HG03175 (cell line): ENCODE data around the gene PALM.

Experiments
- ATAC-seq: cut with Tn5 transposase; IDR thresholded peaks from one replicate; pipeline ENCODE4 v1.9.1; 2021; ENCODE audit warnings: mild to moderate bottlenecking, moderate library complexity; ENCODE audit not compliant: unreplicated experiment

The PALM gene

GRCh38 chr19:750640-751423 is 42.1 kb downstream of the PALM start, which contains the start of gene MISP:
Gene MISP, plus strand, starts transcription at chr19:751112. Its CDS starts 5,835 bp downstream, at chr19:756947.
- ATAC-seq = no peak

DNA sequence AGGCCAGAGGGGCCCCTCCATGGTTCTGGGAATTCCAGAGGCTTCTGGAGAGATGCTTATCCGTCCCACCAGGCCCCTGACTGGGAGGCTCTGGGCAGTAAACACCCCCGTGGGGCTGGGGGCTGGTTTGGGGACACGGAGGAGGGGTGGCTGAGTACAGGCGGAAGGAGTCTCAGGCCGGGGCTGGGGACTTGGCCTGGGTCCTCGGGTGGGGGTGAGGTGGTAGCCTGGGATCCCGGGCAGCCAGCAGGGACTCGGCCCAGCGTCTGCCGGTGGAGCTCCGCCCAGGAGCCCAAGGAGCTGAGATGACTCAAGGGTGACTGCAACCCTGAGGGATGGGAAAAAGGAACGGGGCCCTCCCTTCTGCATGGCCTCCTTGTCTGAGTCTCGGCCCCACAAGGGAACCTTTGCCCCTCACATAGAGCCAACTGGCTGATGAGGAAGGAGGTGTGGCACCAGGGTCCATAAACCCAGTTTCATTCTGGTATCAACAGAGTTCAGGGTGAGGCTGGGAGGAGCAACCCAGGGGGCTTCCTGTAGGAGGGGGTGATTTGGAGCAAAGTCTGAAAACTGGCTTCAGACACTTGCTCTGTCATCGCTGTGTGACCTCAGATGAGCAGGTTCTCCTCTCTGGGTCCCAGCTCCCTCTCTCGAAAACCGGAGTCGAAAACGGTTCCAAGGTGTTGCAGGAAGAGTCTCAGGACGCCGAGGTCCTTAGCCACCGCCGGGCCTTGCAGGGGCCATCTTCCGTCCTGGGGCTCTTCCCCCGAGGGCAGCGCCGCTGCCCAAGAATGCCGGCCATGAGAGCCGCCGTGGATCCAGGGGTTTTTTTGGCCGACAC is 43.0 kb downstream of the PALM start:
- ATAC-seq = no peak

DNA sequence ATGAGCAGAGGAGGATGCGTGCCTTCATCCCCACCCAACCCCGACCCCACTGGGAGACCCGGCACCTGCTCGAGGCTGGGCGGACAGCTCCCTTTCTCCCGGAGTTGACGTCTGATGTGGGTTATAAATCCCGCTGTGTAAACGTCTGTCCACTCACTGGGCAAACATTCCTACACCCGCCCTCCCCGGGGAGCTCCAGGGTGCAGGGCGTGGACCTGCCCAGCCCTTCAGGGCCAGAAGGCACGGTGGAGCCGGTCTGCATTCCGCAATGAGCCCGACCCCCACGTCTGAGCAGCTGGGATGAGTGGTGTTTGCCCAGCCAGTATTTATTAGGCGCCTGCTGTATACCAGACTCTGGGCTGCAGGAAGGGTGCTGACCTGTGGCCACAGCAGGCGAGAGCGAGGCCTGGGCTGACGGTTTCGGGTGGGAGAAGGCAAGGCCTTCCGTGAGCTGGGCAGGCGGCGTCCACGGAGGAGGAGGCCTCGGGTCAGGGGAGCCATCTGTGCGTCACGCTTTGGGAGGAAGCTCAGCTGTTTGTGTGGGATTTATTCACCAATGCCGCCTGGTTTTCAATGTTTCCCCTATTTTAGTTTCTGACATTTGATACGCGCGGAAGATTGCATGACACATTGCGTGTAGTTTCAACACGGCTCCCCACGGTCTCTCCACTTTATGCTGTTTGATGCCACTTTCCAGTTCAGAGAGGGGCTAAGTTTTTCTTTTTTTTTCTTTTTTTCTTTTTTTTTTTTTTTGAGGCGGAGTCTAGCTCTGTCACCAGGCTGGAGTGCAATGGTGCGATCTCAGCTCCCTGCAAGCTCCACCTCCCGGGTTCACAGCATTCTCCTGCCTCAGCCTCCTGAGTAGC is 44.1 kb downstream of the PALM start:
- no peak for ATAC-seq

DNA sequence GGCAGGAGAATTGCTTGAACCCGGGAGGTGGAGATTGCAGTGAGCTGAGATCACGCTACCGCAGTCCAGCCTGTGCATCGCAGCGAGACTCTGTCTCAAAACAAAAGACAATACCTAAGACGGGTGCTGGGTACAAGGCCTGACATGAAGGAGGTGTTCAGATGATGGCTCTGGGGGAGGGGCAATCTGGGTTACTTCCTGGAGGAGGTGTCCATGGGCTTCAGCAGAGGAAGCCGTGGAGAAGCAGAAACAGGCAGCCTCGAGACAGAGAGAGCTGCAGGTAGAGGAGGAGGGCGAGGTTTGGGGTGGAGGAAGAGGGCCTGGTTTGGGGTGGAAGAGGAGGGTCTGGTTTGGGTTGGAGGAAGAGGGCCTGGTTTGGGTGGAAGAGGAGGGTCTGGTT is 45.8 kb downstream of the PALM start:
- ATAC-seq = no peak

- ATAC-seq = no peak
Observed at GRCh38 chr19:755063-755462, 46.3 kb downstream of the PALM start.

DNA sequence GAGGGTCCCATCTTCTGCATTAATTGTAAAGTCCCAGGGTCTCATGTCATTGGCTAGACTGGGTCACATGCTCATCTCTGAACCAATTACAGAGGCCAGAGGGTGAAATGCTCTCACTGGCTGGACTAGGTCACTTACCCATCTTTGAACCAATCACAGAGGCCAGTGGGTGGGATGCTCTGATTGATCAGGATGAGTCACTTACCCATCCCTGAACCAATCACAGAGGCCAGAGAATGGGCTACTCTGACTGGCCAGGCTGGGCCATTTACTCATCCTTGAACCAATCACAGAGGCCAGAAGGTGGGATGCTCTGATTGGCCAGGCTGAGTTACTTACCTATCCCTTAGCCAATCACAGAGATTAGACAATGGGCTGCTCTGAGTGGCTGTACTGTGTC is 47.5 kb downstream of the PALM start:
- no peak for ATAC-seq

DNA sequence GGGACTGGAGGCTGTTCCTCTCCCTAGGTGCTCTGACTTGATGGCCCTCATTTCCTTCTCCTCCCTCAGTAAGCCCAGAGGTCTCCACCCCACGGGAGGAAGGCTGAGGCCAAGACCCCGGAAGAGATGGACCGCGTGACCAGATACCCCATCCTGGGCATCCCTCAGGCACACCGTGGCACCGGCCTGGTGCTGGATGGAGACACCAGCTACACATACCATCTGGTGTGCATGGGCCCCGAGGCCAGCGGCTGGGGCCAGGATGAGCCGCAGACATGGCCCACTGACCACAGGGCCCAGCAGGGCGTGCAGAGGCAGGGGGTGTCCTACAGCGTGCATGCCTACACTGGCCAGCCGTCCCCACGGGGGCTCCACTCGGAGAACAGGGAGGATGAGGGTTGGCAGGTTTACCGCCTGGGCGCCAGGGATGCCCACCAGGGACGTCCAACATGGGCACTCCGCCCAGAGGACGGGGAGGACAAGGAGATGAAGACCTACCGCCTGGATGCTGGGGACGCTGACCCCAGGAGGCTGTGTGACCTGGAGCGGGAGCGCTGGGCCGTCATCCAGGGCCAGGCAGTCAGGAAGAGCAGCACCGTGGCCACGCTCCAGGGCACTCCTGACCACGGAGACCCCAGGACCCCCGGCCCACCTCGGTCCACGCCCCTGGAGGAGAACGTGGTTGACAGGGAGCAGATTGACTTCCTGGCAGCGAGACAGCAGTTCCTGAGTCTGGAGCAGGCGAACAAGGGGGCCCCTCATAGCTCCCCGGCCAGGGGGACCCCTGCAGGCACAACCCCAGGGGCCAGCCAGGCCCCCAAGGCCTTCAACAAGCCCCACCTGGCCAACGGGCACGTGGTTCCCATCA is 48.3 kb downstream of the PALM start:
- ATAC-seq = no peak

DNA sequence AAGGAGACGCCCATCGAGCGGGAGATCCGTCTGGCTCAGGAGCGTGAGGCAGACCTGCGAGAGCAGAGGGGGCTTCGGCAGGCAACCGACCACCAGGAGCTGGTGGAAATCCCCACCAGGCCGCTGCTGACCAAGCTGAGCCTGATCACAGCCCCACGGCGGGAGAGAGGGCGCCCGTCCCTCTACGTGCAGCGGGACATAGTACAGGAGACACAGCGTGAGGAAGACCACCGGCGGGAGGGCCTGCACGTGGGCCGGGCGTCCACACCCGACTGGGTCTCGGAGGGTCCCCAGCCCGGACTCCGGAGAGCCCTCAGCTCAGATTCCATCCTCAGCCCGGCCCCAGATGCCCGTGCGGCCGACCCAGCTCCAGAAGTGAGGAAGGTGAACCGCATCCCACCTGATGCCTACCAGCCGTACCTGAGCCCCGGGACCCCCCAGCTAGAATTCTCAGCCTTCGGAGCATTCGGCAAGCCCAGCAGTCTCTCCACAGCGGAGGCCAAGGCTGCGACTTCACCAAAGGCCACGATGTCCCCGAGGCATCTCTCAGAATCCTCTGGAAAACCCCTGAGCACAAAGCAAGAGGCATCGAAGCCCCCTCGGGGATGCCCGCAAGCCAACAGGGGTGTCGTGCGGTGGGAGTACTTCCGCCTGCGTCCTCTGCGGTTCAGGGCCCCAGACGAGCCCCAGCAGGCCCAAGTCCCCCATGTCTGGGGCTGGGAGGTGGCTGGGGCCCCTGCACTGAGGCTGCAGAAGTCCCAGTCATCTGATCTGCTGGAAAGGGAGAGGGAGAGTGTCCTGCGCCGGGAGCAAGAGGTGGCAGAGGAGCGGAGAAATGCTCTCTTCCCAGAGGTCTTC is 49.3 kb downstream of the PALM start:
- no peak for ATAC-seq

- ATAC-seq = no peak
Observed at GRCh38 chr19:763181-763580, 54.4 kb downstream of the PALM start.

DNA sequence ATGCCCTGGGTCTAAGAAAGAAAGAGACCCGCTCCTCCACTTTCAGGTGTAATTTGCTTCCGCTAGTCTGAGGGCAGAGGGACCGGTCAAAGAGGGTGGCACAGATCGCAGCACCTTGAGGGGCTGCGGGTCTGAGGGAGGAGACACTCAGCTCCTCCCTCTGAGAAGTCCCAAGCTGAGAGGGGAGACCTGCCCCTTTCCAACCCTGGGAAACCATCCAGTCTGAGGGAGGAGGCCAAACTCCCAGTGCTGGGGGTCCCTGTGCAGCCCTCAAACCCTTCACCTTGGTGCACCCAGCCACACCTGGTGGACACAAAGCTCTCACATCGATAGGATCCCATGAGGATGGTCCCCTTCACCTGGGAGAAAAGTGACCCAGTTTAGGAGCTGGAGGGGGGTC is 55.1 kb downstream of the PALM start:
- ATAC-seq = no peak

DNA sequence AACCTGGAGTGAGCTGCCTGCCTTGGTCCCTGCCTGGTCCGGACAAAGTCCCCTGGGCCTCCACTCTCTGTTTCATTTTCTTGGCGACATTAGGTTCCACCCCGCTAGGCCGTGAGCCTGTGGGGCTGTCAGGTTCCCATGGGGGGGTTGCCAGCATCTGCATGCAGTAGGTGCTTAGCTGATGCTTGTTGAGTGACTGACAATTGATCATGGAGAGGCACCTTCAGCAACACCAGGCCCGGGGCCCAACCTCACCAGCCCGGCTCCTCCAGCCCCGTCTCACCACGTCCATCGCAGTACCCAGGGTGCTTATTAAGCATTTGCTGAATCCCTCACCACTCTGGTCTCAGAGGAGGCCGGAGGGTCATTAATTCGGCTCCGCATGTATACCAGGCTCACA is 55.6 kb downstream of the PALM start:
- no peak for ATAC-seq

- no peak for ATAC-seq
Observed at GRCh38 chr19:765179-765738, 56.5 kb downstream of the PALM start.

DNA sequence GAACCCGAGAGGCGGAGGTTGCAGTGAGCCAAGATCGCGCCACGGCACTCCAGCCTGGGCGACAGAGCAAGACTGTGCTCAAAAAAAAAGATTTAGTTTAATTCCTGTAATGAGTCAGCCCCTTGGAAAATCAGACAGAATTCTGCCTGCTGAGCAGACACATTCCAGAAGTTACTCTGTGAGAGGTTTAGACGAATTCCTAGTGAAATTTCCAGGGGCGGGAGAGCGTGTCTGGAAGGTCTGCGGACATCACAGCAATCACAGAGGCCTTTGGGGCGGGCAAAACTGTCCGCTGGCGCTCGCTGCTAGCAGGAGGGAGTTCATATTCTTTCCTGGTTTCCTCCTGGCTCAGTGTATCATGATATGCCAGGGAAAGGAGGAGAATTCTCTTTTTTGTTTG is 59.7 kb downstream of the PALM start:
- no peak for ATAC-seq

DNA sequence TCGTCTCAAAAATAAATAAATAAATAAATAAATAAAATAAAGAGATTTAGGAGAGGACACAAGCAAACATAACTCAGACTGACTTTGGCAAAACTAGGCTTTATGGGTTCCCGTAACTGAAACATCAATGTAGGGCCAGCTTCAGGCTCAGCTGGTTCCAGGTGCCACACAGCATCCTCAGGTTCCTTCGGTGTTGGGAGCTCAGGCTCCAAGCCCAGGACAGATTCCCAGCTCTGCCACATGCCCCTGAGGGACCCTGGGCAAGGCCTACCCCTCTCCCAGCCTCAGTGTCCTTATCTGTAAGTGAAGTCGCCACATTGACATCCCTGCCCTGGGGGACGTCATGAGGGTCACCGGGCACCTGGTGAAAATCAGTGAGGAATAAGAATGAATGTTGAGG is 60.9 kb downstream of the PALM start:
- ATAC-seq = no peak

- ATAC-seq = no peak
Observed at GRCh38 chr19:771332-771785, 62.6 kb downstream of the PALM start.

DNA sequence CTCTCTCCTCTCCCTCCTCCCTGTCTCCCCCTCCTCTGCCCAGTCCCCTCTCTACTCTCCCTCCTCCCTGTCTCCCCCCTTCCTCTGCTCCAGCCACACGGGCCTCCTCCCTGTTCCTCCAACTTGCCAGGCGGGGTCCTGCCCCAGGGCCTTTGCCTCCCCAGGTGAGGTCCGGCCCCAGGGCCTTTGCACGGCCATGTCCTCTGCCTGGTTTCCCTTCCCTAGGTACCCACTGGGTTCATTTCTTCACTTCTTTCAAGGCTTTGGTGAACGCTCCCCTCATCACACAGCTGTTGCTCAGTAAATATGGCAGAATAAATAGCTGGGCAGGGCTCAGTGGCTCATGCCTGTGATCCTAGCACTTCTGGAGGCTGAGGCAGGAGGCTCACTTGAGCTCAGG is 63.3 kb downstream of the PALM start:
- ATAC-seq = no peak

DNA sequence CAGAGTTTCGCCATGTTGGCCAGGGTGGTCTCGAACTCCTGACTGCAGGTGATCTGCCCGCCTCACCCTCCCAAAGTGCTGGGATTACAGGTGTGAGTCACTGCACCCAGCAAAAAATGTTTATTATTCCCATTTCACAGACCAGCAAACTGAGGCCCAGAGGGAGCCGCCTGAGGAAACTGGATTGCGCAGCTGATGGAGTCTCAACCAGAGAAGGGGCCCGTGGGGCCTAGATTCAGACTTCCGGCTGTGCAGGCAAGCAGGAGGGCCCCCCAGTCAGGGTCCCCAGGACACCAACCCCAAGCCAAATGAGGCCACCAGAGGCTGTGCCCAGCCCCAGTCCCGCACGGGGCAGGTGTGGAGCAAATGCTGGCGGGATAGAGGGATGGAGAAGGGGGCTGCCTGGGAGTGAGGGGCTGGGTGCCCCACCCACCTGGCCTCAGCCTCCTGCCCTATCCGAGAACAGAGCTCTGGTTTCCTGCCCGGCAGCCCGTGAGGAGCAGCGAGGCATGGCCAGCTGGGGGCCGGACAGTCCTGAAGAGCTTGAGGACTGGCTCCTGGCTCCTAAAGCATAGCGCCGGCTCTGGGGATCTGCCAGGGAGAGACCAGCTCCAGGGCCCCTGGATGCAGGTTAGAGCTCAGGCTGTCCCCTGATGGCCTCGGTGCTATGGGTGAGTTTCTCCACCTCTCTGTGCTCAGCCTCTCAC is 64.1 kb downstream of the PALM start:
- no peak for ATAC-seq

DNA sequence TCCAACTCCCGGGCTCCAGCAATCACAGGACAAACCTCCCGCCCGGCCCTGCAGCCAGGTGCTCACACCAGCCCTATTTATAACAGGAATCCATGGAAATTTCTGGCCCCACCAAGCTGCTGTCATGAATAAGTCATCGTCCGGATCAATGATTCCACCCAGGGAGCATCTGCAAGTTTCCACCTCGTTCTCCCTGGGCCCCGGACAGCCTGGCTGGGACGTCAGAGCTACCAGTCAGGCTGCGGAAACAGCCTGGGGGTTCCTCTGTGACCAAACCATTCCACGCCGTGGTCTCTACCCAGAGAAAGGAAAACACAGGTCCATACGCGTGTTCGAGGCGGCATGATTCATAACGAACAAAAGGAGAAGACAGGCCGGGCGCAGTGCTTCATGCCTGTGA is 67.8 kb downstream of the PALM start:
- ATAC-seq = no peak
